Liver (tissue), 9 donors: ENCODE results near the gene MTMR11. TPM values are rescaled to one million over a fixed set of nuclear protein-coding genes. Genes with fewer than 3 reads are reported as not detected.

ENCODE experiments used
- DNase-seq: peaks from one replicate; pipeline ENCODE4 v3.0.0-alpha.2; 2017; ENCODE audit warnings: low spot score
- H3K27ac ChIP-seq, 2 donors: one replicate each; pipeline ENCODE4 v1.7.0; 2013; ENCODE audit warnings: inconsistent platforms in 2 of 2, low read length in 2 of 2, control low read depth in 1 of 2, low read depth in 1 of 2, mild to moderate bottlenecking in 1 of 2
- H3K27me3 ChIP-seq, 4 donors: one replicate each; pipeline versions ENCODE4 v1.6.1 to v1.7.0; 2013; ENCODE audit warnings: low read length in 3 of 4, inconsistent platforms in 1 of 4, mild to moderate bottlenecking in 1 of 4, moderate library complexity in 1 of 4; ENCODE audit not compliant: control insufficient read depth in 4 of 4, insufficient read depth in 4 of 4
- H3K36me3 ChIP-seq, 4 donors: one replicate each; pipeline versions ENCODE4 v1.6.1 to v1.7.0; 2013; ENCODE audit warnings: low read length in 3 of 4, mild to moderate bottlenecking in 3 of 4, low read depth in 1 of 4, moderate library complexity in 1 of 4; ENCODE audit not compliant: control insufficient read depth in 4 of 4, insufficient read depth in 3 of 4
- H3K4me1 ChIP-seq, 4 donors: one replicate each; pipeline versions ENCODE4 v1.6.1 to v1.7.0; 2013; ENCODE audit warnings: low read length in 3 of 4, mild to moderate bottlenecking in 3 of 4, moderate library complexity in 1 of 4; ENCODE audit not compliant: control insufficient read depth in 4 of 4, insufficient read depth in 4 of 4
- H3K4me3 ChIP-seq, 3 donors: one replicate each; pipeline versions ENCODE4 v1.6.1 to v1.7.0; 2013; ENCODE audit warnings: low read length in 3 of 3, control low read depth in 1 of 3, low read depth in 1 of 3, mild to moderate bottlenecking in 1 of 3
- H3K9ac ChIP-seq, 2 donors: one replicate each; pipeline ENCODE4 v1.7.0; 2013; ENCODE audit warnings: low read length in 2 of 2, mild to moderate bottlenecking in 2 of 2, moderate library complexity in 2 of 2, control low read depth in 1 of 2, low read depth in 1 of 2
- H3K9me3 ChIP-seq, 4 donors: one replicate each; pipeline versions ENCODE4 v1.6.1 to v1.7.0; 2013; ENCODE audit warnings: low read length in 3 of 4; ENCODE audit not compliant: control insufficient read depth in 4 of 4
- CTCF ChIP-seq: fragments of 150-350 bp; IDR thresholded peaks from 2 replicates; pipeline ENCODE4 v1.5.1; 2017; ENCODE audit warnings: improper control_type of control experiment, low read depth, low read length; ENCODE audit not compliant: missing input control
- EGR1 ChIP-seq, 2 donors: IDR thresholded peaks; 2 replicates each; pipeline ENCODE4 v1.6.1; 2016 to 2018; ENCODE audit warnings: antibody characterized with exemption in 2 of 2, low read depth in 2 of 2
- FOXA1 ChIP-seq: IDR thresholded peaks from 2 replicates; pipeline ENCODE4 v1.6.1; 2016; ENCODE audit warnings: antibody characterized with exemption
- FOXA2 ChIP-seq: IDR thresholded peaks from 2 replicates; pipeline ENCODE4 v1.6.1; 2016; ENCODE audit warnings: antibody characterized with exemption
- GABPA ChIP-seq, 2 donors: IDR thresholded peaks in 1 of 2; conservative IDR thresholded peaks in 1 of 2; 2 replicates each; pipeline ENCODE4 v1.6.1; 2016; ENCODE audit warnings: antibody characterized with exemption in 2 of 2, mild to moderate bottlenecking in 1 of 2, moderate library complexity in 1 of 2
- HNF4A ChIP-seq, 2 donors: conservative IDR thresholded peaks; 2 replicates each; pipeline ENCODE4 v1.6.1; 2016; ENCODE audit warnings: antibody characterized with exemption in 2 of 2, mild to moderate bottlenecking in 2 of 2
- HNF4G ChIP-seq: IDR thresholded peaks from 2 replicates; pipeline ENCODE4 v1.6.1; 2016; ENCODE audit warnings: antibody characterized with exemption
- JUND ChIP-seq, 2 donors: IDR thresholded peaks; 2 replicates each; pipeline ENCODE4 v1.6.1; 2016; ENCODE audit warnings: antibody characterized with exemption in 2 of 2
- MAX ChIP-seq: IDR thresholded peaks from 2 replicates; pipeline ENCODE4 v1.6.1; 2016; ENCODE audit warnings: antibody characterized with exemption
- NR2F2 ChIP-seq: IDR thresholded peaks from 2 replicates; pipeline ENCODE4 v1.6.1; 2016; ENCODE audit warnings: antibody characterized with exemption
- RAD21 ChIP-seq, 2 donors: IDR thresholded peaks; 2 replicates each; pipeline ENCODE4 v1.6.1; 2016; ENCODE audit warnings: antibody characterized with exemption in 2 of 2, mild to moderate bottlenecking in 2 of 2
- RXRA ChIP-seq, 2 donors: IDR thresholded peaks; 2 replicates each; pipeline ENCODE4 v1.6.1; 2017 to 2018; ENCODE audit warnings: antibody characterized with exemption in 2 of 2, mild to moderate bottlenecking in 1 of 2
- SP1 ChIP-seq: IDR thresholded peaks from 2 replicates; pipeline ENCODE4 v1.6.1; 2018; ENCODE audit warnings: antibody characterized with exemption, mild to moderate bottlenecking
- TAF1 ChIP-seq: conservative IDR thresholded peaks from 2 replicates; pipeline ENCODE4 v1.6.1; 2016; ENCODE audit warnings: antibody characterized with exemption, mild to moderate bottlenecking
- YY1 ChIP-seq: IDR thresholded peaks from 2 replicates; pipeline ENCODE4 v1.6.1; 2016; ENCODE audit warnings: antibody characterized with exemption, mild to moderate bottlenecking
- WGBS: extraction: QIAGEN DNeasy Blood & Tissue Kit; methylation state at CpG from one replicate; pipeline ENCODE4 v1.1.7; 2013; 5-methylcytosine and 5-hydroxymethylcytosine counted together
- polyA plus RNA-seq, 2 donors: library from polyadenylated mRNA; stranded (reverse) in 1 of 2; unstranded in 1 of 2; fragments of 200-250 nt in 1 of 2; fragments of >200 nt in 1 of 2; fragmentation: Nextera tagmentation in 1 of 2; extraction: Ambion mirVana in 1 of 2; gene quantifications; one replicate each; pipeline versions ENCODE4 v1.2.1 to v1.2.3, GENCODE V29; 2013 to 2015
- total RNA-seq, 2 donors: library from RNA; depleted of rRNA; stranded (reverse); fragments of >200 nt; gene quantifications; one replicate each; pipeline ENCODE4 v1.2.3, GENCODE V29; 2014
- TF ChIP-seq, protein P1 (sequence below): IDR thresholded peaks from 2 replicates; pipeline ENCODE4 v1.6.1; 2016; ENCODE audit warnings: antibody characterized with exemption
- TF ChIP-seq, protein P2 (sequence below): IDR thresholded peaks from 2 replicates; pipeline ENCODE4 v1.6.1; 2016; ENCODE audit warnings: antibody characterized with exemption
- TF ChIP-seq, protein P3 (sequence below): IDR thresholded peaks from 2 replicates; pipeline ENCODE4 v1.6.1; 2016; ENCODE audit warnings: antibody characterized with exemption, mild to moderate bottlenecking
- donor health status: healthy.
- donor health status: healthy.
- donor health status: healthy.
- donor health status: healthy.
- donor health status: healthy.

Gene MTMR11
- total and polyA plus RNA-seq, 4 donors = 1.5 to 2.1 (median 1.8) TPM

DNA sequence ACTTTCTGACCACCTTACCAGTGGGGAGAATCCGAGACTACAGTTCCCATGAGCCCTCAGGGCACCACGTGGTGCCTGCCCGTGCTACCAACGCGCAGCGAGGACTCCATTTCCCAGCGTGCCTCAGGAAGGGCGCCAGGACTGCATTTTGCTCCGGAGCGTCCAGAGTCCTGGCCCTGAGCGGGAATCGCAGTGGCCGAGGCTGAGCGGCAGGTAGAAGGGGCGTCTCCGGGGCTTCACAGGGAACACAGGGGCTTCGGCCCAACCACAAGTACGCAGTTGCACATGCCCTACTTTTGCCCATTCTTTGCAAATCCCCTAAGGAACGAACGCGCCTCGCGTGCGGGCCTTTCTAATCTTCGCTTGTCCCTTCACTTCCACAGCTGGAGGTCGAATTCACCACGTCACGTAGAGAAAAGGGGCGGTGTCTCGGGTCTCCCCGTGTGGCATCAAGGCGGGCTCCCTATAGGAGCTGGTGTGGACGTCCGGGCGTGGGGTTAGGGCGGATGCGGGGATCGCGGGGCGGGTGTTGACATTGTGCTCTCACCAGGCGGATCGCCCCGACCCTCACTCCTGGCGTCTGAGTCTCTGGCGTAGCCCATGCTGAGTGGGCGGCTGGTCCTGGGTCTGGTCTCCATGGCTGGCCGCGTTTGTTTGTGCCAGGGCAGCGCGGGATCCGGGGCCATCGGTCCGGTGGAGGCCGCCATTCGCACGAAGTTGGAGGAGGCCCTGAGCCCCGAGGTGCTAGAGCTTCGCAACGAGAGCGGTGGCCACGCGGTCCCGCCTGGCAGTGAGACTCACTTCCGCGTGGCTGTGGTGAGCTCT lies 37.0 kb downstream of the MTMR11 start, which contains the start of gene BOLA1:
Gene BOLA1, plus strand, starts transcription at position 109 of the 825 bp plus-strand sequence. Its CDS starts 492 bp downstream, at position 601.
- Histone ChIP-seq H3K4me1 (peaks cover 2 to 19% (median 6%) of the 10 kb centered on the region in 4 donors), H3K36me3 (no peaks in the 10 kb centered on the region), H3K9ac (peak within 1 kb of the TSS; percentile 72 to 85), H3K27ac (peak within 1 kb of the TSS; percentile 91 to 95), H3K4me3 (peak within 1 kb of the TSS; percentile 57 to 91 (median 76)), H3K9me3 (no peaks in the 10 kb centered on the region), H3K27me3 (no peaks in the 10 kb centered on the region)
- peak; percentile 89 for DNase-seq
- 9% methylated on average over 65 of the region's 65 CpGs for WGBS
- TF ChIP-seq FOXA2 (no peak), HNF4A (conservative IDR thresholded peaks at IDR 0.05) (peak; percentile 74 to 80), SP1 (peak; percentile 74), GABPA (IDR thresholded peaks at IDR 0.05 in 1 of 2, conservative IDR thresholded peaks at IDR 0.05 in 1 of 2) (peak in 1 of 2 donors; percentile 77), HNF4G (peak; percentile 50), RXRA (IDR thresholded peaks at IDR 0.05) (peak; percentile 38 to 46), EGR1 (IDR thresholded peaks at IDR 0.05; ENCODE audit: low read depth in 2 of 2) (peak in 1 of 2 donors; percentile 18), RAD21 (IDR thresholded peaks at IDR 0.05) (peak; percentile 40 to 55), FOXA1 (no peak), CTCF (no peak), MAX (peak; percentile 89), YY1 (peak; percentile 96), JUND (IDR thresholded peaks at IDR 0.05) (no peak), TAF1 (peak; percentile 91), NR2F2 (peak; percentile 58)
- TF ChIP-seq, protein P1, sequence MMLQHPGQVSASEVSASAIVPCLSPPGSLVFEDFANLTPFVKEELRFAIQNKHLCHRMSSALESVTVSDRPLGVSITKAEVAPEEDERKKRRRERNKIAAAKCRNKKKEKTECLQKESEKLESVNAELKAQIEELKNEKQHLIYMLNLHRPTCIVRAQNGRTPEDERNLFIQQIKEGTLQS = no peak
- TF ChIP-seq, protein P2, sequence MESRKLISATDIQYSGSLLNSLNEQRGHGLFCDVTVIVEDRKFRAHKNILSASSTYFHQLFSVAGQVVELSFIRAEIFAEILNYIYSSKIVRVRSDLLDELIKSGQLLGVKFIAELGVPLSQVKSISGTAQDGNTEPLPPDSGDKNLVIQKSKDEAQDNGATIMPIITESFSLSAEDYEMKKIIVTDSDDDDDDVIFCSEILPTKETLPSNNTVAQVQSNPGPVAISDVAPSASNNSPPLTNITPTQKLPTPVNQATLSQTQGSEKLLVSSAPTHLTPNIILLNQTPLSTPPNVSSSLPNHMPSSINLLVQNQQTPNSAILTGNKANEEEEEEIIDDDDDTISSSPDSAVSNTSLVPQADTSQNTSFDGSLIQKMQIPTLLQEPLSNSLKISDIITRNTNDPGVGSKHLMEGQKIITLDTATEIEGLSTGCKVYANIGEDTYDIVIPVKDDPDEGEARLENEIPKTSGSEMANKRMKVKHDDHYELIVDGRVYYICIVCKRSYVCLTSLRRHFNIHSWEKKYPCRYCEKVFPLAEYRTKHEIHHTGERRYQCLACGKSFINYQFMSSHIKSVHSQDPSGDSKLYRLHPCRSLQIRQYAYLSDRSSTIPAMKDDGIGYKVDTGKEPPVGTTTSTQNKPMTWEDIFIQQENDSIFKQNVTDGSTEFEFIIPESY = peak; percentile 63
- TF ChIP-seq, protein P3, sequence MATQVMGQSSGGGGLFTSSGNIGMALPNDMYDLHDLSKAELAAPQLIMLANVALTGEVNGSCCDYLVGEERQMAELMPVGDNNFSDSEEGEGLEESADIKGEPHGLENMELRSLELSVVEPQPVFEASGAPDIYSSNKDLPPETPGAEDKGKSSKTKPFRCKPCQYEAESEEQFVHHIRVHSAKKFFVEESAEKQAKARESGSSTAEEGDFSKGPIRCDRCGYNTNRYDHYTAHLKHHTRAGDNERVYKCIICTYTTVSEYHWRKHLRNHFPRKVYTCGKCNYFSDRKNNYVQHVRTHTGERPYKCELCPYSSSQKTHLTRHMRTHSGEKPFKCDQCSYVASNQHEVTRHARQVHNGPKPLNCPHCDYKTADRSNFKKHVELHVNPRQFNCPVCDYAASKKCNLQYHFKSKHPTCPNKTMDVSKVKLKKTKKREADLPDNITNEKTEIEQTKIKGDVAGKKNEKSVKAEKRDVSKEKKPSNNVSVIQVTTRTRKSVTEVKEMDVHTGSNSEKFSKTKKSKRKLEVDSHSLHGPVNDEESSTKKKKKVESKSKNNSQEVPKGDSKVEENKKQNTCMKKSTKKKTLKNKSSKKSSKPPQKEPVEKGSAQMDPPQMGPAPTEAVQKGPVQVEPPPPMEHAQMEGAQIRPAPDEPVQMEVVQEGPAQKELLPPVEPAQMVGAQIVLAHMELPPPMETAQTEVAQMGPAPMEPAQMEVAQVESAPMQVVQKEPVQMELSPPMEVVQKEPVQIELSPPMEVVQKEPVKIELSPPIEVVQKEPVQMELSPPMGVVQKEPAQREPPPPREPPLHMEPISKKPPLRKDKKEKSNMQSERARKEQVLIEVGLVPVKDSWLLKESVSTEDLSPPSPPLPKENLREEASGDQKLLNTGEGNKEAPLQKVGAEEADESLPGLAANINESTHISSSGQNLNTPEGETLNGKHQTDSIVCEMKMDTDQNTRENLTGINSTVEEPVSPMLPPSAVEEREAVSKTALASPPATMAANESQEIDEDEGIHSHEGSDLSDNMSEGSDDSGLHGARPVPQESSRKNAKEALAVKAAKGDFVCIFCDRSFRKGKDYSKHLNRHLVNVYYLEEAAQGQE = peak; percentile 92
